22Rv1 (cell line): Measurements from ENCODE around the gene MEGF11.

Experiments
- H3K27ac ChIP-seq: fragments of 450-650 bp; 2 replicates; pipeline ENCODE4 v1.5.1; 2017
- CTCF ChIP-seq: fragments of 450-650 bp; IDR thresholded peaks from 2 replicates; pipeline ENCODE4 v1.5.1; 2017; ENCODE audit warnings: mild to moderate bottlenecking
- ZFX ChIP-seq: fragments of 450-650 bp; IDR thresholded peaks from 2 replicates; pipeline ENCODE4 v1.6.1; 2017; ENCODE audit warnings: antibody characterized with exemption, borderline replicate concordance

Gene MEGF11

GRCh38 chr15:65937476-65937875, 316.1 kb downstream of the MEGF11 start:
- TF ChIP-seq CTCF: no peak
- TF ChIP-seq ZFX: no peak

GRCh38 chr15:65937054-65937453, 316.5 kb downstream of the MEGF11 start:
- no peak for TF ChIP-seq CTCF
- no peak for TF ChIP-seq ZFX
- peak overlapping the region; percentile 18; the same call in 1 of the 2 replicates for H3K27ac ChIP-seq

More at GRCh38 chr15:65937476-65937875, 316.1 kb downstream of the MEGF11 start:
- peak overlapping the region; percentile 18; the same call in 1 of the 2 replicates for H3K27ac ChIP-seq

DNA sequence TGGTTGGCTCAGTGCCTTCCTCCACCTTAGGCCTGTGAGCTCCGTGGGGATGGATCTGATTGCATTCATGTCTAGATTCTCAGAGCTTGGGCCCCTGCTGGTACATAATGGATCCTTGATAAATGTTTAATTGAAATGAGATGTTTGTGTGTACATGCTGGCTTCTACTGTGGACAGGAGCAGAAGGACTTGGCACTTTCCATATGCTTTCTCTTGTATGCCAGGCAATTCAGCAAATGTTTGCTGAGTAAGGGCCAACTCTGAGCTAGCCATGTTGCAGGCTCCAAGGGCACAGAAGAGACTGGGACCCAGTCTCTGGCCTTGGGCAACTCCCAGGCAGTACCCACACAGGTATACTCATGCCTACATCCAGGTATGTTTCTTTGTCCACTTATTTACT, 317.3 kb downstream of the MEGF11 start:
- TF ChIP-seq CTCF (no peak), ZFX (no peak)
- peak overlapping the region; percentile 18; the same call in 1 of the 2 replicates for H3K27ac ChIP-seq

DNA sequence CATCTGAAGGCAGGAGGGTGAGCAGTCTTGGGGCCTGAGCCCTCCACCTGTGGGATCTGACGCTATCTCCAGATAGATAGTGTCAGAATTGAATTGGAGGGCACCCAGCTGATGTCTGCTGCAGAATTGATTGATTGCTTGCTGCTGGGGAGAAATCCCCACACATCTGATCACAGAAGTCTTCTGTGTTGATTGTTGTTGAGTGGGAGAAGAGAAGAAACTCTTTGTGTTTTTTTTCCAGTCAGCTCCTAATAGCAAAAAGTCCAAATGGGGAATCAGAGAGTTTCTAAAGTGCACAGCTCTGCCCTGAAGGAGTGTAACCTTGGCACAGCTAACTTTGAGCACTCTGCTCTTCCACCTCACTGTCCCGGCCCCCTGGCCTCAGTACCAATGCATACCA, 318.2 kb downstream of the MEGF11 start:
- TF ChIP-seq ZFX (no peak), CTCF (no peak)
- H3K27ac ChIP-seq: no peak overlapping the region

- no peak overlapping the region for H3K27ac ChIP-seq
- TF ChIP-seq ZFX (no peak), CTCF (no peak)
Measured at GRCh38 chr15:65931221-65931620, 322.3 kb downstream of the MEGF11 start.

- TF ChIP-seq ZFX: no peak
- no peak for TF ChIP-seq CTCF
- no peak overlapping the region for H3K27ac ChIP-seq
Measured at GRCh38 chr15:65930134-65930533, 323.4 kb downstream of the MEGF11 start.

GRCh38 chr15:65929573-65929972, 324.0 kb downstream of the MEGF11 start:
- no peak overlapping the region for H3K27ac ChIP-seq
- TF ChIP-seq CTCF (no peak), ZFX (no peak)
